Endometrium (tissue), 2 donors: ENCODE data around the gene GSX1.
"Not testable (repeated sequence)": the region's sequence is repeated elsewhere in the genome, so short reads cannot be mapped to it uniquely, and the experiment has no call there.

Source experiments
- FAIRE-seq: peaks from 2 replicates; lab custom pipeline; 2012; peaks lifted over from hg19 to GRCh38; lab: Jason Lieb, UNC
- donor health status: control.
- donor health status: control.

The GSX1 gene

GRCh38 chr13:27794921-27795717 is 2.8 kb downstream of the GSX1 start:
- FAIRE-seq = no peak

DNA sequence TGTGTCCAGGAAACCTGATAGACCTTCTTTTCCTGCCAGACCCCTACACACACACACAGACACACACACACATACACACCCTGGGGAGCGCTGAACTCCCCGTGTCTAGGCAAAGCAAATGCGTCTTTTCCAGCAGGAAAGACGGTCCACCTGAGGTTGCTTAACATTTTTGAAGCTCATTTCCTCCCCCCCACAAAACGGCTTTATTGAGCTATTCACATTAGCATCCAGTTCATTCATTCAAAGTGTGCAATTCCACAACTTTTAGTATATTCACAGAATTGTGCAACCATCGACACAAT is 3.4 kb downstream of the GSX1 start:
- no peak for FAIRE-seq

DNA sequence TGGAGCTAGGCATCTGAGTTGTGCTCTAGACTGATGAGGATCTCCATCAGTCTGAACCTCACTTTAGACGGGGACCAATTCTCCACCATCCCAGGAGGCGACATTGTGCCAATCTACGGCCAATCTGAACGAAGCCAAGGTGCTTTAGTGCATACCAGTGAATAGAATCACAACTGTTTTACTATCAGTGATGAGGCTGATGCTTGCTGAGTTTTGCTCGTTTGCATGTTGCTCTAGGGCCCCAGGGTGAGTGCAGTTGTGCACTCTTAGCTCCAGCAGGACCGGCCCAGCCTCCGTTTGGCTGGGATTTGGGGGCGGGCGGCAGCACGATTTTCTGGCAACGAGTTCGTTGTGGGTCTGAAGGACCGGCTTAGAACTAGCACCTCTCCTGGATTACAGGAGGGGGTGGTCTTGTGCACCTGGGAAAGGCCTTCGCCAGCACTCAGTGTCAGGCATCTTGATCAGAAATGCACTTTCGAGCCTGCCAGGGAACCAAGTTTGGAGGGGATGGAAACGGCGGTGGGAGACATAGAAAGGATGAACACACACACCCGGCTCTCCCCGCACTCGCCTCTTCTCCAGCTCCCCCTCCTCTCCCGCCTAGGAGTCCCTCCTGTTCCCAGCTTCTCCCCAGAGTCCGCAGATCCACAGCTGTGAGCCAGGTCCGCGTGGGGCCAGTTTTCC is 4.4 kb downstream of the GSX1 start:
- no peak for FAIRE-seq

- no peak for FAIRE-seq
Measured at GRCh38 chr13:27797228-27797624, 4.9 kb downstream of the GSX1 start.

DNA sequence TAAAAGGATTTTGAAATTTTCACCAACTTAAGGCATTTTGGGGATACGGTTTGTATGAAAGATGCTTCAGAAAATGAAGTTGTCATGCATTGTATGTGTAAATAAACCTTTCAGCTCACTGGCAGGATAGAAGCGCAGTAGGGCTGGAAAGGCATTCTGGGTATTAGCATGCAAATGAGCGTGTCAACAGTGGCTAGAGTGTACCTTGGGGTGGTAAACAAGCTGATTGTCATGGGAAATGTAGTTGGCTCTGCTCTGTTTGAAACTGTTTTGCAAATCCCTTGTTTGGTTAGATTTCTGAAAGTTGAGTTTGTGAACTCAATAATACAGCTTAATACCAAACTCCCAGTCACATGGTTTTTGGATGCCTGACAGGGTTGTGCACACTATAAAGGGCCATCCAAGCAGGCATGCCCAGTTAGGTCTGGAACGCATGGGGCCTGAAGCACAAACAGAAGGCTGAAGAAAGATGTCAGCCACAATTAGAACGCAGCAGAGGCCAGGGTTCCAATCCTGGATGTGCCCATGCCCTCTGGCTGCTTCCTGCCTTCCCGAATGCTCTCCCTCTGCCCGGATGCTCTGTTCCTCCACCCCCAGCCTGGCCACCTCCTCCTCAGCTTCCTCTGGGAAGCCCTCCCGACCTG is 14.6 kb downstream of the GSX1 start:
- FAIRE-seq = no peak

DNA sequence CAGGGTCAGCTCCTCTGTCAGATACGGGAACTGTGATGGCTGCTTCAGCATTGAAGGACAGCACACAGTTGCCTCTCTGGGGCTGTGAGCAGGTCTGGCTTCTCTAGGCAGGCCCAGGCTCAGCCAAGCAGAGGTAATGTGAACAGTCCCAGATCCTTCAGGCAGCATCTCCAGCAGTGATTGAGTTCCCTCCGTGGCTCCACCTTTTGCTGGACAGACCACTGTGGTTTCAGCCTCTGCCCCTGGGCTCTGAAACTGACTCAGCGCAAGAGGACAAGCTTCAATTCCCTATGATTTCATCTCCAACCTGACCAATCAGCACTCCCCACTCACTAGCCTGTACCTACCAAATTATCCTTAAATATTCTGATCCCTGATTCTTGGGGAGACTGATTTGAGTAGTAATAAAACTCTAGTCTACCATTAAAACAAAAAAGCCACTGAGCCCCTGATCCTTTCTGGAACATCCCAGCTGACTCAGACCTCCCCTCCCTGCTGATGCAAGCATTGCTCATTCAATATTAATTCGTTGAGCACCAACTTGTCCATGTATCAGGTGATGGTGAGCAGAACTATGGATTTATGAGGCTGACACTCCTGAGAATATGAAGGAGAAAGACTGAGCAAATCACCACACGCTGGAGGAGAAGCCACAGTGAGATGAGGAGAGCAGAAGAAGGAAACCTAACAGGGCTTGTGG is 16.7 kb downstream of the GSX1 start:
- FAIRE-seq = no peak

DNA sequence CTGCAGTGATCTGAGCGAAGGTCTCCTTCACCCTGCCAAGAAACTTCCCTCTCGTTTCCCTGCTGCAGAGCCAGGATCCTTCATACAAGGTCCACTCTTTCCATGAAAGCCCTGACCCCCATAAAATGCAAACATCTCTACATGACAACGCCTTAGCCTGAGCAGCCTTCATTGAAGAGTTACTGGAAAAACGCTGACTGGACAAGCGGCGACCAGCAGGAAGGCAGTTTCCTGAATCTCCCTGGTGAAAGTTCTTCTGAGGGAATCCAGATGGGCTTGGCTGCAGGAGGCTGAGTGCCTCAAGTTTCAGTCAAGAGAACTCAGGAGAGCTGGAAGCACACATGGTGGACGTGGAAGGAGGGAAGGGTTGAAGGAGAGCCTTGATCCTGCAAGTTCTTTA is 17.7 kb downstream of the GSX1 start:
- no peak for FAIRE-seq

GRCh38 chr13:27810461-27810860 is 18.2 kb downstream of the GSX1 start:
- no peak for FAIRE-seq

- FAIRE-seq = no peak
Measured at GRCh38 chr13:27813826-27814225, 21.5 kb downstream of the GSX1 start.

DNA sequence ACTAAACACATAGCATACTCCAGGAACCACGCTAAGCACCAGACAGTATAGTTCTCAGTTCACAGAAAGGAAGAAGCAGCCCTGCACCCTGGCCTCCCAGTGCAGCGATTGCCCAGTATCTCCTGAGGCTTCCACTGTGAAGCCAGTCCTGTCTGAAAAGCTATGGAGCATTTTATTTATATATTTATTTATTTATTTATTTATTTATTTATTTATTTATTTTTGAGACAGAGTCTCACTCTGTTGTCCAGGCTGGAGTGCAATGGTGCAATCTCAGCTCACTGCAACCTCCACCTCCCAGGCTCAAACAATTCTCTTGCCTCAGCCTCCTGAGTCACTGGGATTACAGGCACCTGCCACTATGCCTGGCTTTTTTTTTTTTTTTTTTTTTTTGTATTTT is 25.5 kb downstream of the GSX1 start:
- FAIRE-seq = not testable (repeated sequence)

GRCh38 chr13:27820524-27821482 is 28.5 kb downstream of the GSX1 start:
- no peak for FAIRE-seq

DNA sequence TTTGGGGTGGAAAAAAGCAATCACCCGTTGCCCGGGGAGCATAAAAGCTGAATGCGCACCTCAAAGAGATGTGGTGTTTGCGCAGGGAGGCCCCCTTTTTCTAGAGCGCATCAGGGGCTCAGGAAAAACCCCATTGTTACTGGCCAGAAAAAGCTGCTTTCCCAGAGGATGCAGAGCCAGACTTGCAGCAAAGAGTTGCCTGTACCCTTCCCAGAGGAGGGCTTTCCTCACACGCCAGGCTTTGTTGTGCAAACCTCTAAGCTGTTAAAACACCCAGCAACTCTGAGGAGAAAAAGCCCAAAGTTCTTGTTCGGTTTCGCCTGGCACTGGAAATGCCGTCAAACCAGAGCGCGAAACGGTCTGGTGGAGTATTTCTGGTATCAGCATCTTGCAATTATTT is 29.3 kb downstream of the GSX1 start:
- FAIRE-seq = no peak

DNA sequence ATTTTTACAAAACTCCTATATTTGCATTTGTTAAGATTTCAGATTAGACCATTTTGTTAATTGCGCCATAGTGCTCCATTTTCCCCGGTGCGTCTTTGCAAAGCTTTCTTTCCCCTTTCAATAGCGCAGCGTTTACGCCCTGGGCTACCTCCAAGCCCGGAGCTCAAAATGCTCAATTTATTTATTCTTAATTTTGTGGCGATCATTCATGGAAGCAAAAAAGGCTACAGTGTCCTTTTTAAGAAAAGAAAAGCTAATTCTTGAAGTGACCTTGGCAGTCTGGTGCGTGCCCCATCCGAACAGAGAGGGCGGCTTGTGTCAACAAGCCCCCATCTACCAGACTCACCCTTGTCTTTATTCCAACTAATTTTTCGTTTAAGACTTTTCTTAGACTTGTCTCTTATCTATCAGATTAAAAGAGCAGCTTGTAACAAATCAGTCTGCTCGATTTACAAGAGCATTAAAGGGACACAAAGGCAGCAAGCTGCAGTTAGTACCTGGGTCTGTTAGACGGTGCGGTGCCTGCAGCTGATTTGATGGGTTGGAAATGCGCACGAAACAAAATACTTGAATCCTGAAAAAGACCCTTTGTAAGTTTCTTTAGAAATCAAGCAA is 30.1 kb downstream of the GSX1 start:
- no peak for FAIRE-seq

- FAIRE-seq = no peak
Measured at GRCh38 chr13:27822873-27823311, 30.6 kb downstream of the GSX1 start.

- FAIRE-seq = no peak
Measured at GRCh38 chr13:27824121-27824520, 31.8 kb downstream of the GSX1 start.

- no peak for FAIRE-seq
Measured at GRCh38 chr13:27825072-27825471, 32.8 kb downstream of the GSX1 start.

DNA sequence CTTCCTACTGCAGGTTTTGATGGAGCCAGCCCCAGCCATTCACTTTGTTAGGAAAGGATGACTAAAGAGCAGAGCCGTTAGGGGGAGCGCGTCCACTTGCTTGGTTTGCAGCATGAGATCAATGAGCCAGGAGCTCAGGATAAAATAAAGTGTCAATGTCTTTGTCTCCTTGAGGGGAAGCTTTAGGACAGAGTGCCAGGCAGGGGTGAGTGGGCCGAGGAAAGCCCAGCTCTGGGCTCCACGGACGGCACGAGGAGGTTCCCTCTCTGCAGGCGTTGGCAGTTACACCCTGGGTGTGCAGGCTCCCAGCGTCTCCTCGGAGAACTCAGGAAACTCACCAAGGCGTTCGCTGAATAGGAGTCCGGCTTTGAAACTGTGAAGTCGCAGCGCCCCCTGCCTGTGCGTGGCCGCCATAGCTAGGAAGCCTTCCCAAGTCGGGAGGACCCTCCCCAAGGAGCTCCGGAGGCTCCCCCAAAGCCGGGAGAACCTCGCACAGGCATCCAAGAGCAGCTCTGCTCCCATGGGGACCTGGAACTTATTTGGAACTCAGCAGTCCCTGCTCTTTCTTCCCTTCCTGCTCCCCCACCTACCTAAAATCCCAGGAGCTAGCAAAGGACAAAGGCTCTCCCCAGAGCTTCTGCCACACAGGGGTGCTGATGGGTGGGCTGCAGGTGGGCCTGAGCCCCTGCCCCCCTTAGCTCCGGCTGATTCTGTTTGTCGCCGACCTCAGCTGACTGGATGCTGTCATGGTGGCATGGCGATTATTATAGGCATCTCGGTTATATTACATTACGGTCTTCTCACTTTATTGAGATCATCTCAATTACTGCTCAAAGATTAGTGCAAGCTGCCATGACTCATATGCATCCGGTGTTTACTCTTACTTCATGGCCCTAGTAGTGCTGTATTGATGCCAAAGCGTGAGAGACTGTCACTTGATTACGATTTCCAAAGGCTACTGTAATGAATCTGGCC is 34.4 kb downstream of the GSX1 start:
- FAIRE-seq = no peak

DNA sequence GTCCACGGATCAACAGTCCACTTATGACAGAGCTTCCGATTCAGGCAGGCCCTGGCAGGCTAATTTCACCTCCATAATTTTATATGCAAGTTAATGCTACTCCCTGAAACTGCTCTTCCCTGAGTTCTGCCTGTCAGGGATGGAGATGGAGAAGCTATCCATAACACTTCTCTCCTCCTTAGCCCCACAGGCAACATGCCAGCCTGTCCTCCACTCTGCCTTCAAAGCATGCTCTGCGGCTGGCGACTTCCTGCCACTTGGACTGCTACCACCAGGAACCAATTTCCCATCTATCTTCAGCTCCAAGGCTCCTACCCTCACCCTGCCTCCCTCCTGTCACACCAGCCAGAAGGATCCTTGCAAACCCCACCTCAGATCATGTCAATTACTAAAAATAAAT is 35.4 kb downstream of the GSX1 start:
- no peak for FAIRE-seq

DNA sequence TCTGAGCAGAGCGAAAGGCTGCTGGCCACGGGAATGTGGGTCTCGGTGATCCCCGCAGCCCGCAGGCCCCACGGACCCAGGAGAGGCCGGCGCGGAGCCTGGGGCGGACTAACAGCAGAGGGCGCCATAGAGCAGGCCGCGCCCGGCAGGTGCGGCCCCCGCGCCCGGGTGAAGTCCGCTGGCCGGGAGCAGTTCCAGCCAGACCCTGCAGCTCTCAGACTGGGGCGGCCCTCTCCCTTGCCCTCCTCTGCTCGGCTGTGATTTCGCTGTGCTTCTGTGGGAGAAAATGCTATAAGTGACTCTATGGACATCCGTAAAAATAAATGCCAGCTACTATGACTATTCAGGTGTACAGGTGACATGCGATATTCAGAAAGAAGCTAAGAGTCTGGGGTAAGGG is 37.7 kb downstream of the GSX1 start:
- FAIRE-seq = no peak

- no peak for FAIRE-seq
Measured at GRCh38 chr13:27833206-27833605, 40.9 kb downstream of the GSX1 start.
